Smooth muscle cell (in vitro differentiated cells): ENCODE measurements around the gene CSF2. TPM values are rescaled to one million over a fixed set of nuclear protein-coding genes. Genes with fewer than 3 reads are reported as not detected.
A peak's percentile ranks its signal among the peaks of the same experiment; 100 is the strongest.

Source experiments
- DNase-seq: peaks from one replicate; lab custom pipeline; 2025; ENCODE audit not compliant: unreplicated experiment; lab: John Stamatoyannopoulos, UW
- H2AFZ ChIP-seq: fragments of 200-600 bp; sonication (generic); 2 replicates; pipeline ENCODE4 v1.6.0; 2016; ENCODE audit warnings: antibody characterized with exemption, low read depth, mild to moderate bottlenecking
- H3F3A ChIP-seq: fragments of 200-600 bp; sonication (generic); 2 replicates; pipeline ENCODE4 v1.6.0; 2017; ENCODE audit warnings: antibody characterized with exemption, low read depth
- H3K27ac ChIP-seq: fragments of 200-600 bp; sonication (generic); 2 replicates; pipeline ENCODE4 v1.5.1; 2016; ENCODE audit warnings: low read depth, mild to moderate bottlenecking
- H3K27me3 ChIP-seq: fragments of 200-600 bp; sonication (generic); 2 replicates; pipeline ENCODE4 v1.6.1; 2016; ENCODE audit warnings: low read depth, mild to moderate bottlenecking
- H3K36me3 ChIP-seq: fragments of 200-600 bp; sonication (generic); 2 replicates; pipeline ENCODE4 v1.5.1; 2016; ENCODE audit warnings: low read depth
- H3K4me1 ChIP-seq: fragments of 200-600 bp; sonication (generic); 2 replicates; pipeline ENCODE4 v1.5.1; 2016; ENCODE audit warnings: low read depth
- H3K4me2 ChIP-seq: fragments of 200-600 bp; sonication (generic); 2 replicates; pipeline ENCODE4 v1.6.0; 2016; ENCODE audit warnings: mild to moderate bottlenecking
- H3K4me3 ChIP-seq: fragments of 200-600 bp; sonication (generic); 2 replicates; pipeline ENCODE4 v1.5.1; 2016; ENCODE audit warnings: mild to moderate bottlenecking
- H3K79me2 ChIP-seq: fragments of 200-600 bp; sonication (generic); 2 replicates; pipeline ENCODE4 v1.6.0; 2016; ENCODE audit warnings: low read depth, mild to moderate bottlenecking
- H3K9ac ChIP-seq: fragments of 200-600 bp; sonication (generic); 2 replicates; pipeline ENCODE4 v1.6.0; 2016; ENCODE audit warnings: low read depth
- H3K9me3 ChIP-seq: fragments of 200-600 bp; sonication (generic); replicated peaks from 2 replicates; pipeline ENCODE4 v1.5.1; 2016; ENCODE audit warnings: low read depth
- H4K20me1 ChIP-seq: fragments of 200-600 bp; sonication (generic); 2 replicates; pipeline ENCODE4 v1.6.0; 2016; ENCODE audit warnings: low read depth
- CTCF ChIP-seq: fragments of 200-600 bp; sonication (generic); IDR thresholded peaks from 2 replicates; pipeline ENCODE4 v1.5.1; 2017; ENCODE audit warnings: borderline replicate concordance, mild to moderate bottlenecking, antibody characterized with exemption; ENCODE audit not compliant: insufficient read depth, poor library complexity, severe bottlenecking
- WGBS: methylation state at CpG from one replicate; pipeline ENCODE4 v1.1.7; 2016; ENCODE audit warnings: low lambda C conversion rate; 5-methylcytosine and 5-hydroxymethylcytosine counted together
- polyA plus RNA-seq: library from polyadenylated mRNA; unstranded; fragments of >200 nt; fragmentation: Nextera tagmentation; extraction: Ambion mirVana; gene quantifications from 2 replicates; pipeline ENCODE4 v1.2.1, GENCODE V29; 2016
- total RNA-seq: library from RNA; depleted of rRNA; stranded (reverse); fragments of >200 nt; gene quantifications from 2 replicates; pipeline ENCODE4 v1.2.3, GENCODE V29; 2014

CSF2 gene
- total and polyA plus RNA-seq, 2 experiments from 2014 or later, result not detected

DNA sequence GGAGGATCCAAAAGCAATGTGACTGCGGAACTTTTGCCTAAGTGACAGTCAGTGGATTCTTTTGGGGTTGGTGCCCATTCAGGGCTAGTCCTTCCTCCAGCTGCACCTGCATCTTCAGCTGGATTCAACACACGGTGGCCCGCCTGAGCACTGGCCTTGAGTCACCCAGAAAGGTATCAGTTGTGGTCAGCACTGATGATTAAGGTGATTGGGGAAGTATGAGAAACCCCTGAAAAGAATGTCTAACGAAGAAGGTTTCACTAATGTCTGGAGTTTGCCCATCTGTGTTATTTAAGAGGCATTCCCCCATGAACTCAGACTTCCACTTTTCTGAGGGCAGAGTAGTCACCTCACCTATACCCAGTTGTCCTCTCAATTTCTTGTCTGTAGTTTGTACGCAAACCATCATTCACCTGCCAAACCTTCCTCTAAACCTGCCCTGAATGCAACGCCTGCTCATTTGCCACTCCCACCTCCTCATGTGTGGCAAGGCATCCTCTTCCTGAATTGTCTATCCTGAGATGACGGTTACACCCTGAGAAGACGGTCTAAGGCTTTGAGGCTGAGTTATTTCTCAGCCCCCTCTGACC lies 27.2 kb downstream of the CSF2 start:
- no peak for DNase-seq
- no peaks in the 10 kb centered on the region for H3K9me3 ChIP-seq
- H3K4me1 ChIP-seq, result peaks cover 4% of the 10 kb centered on the region
- no peak overlapping the region for H3K27ac ChIP-seq
- H3K36me3 ChIP-seq, result no peaks in the 10 kb centered on the region
- no peak overlapping the region for H3K9ac ChIP-seq
- H3K4me3 ChIP-seq, result no peak overlapping the region
- H2AFZ ChIP-seq, result no peak overlapping the region
- H3K27me3 ChIP-seq, result no peaks in the 10 kb centered on the region
- TF ChIP-seq CTCF, result no peak
- 88% methylated on average over 8 of the region's 8 CpGs for WGBS
- H3F3A ChIP-seq, result peaks cover 3% of the 10 kb centered on the region
- H3K79me2 ChIP-seq, result no peaks in the 10 kb centered on the region
- no peak overlapping the region for H3K4me2 ChIP-seq
- H4K20me1 ChIP-seq, result no peaks in the 10 kb centered on the region

- Histone ChIP-seq H3K36me3 (no peaks in the 10 kb centered on the region), H3K27me3 (no peaks in the 10 kb centered on the region), H3K79me2 (no peaks in the 10 kb centered on the region), H3K4me3 (no peak overlapping the region), H2AFZ (no peak overlapping the region), H3K4me2 (no peak overlapping the region), H3K4me1 (peaks cover 4% of the 10 kb centered on the region), H3K27ac (no peak overlapping the region), H4K20me1 (no peaks in the 10 kb centered on the region), H3K9ac (no peak overlapping the region), H3K9me3 (no peaks in the 10 kb centered on the region), H3F3A (peaks cover 3% of the 10 kb centered on the region)
- DNase-seq, result no peak
- 92% methylated on average over 6 of the region's 6 CpGs for WGBS
- TF ChIP-seq CTCF, result no peak
Observed at GRCh38 chr5:132101385-132101880, 27.8 kb downstream of the CSF2 start.

- Histone ChIP-seq H3K27ac (peak overlapping the region; percentile 83), H3K9ac (no peak overlapping the region), H2AFZ (no peak overlapping the region), H3K36me3 (no peaks in the 10 kb centered on the region), H4K20me1 (no peaks in the 10 kb centered on the region), H3K4me3 (no peak overlapping the region), H3F3A (peaks cover 3% of the 10 kb centered on the region), H3K79me2 (no peaks in the 10 kb centered on the region), H3K9me3 (no peaks in the 10 kb centered on the region), H3K27me3 (no peaks in the 10 kb centered on the region), H3K4me2 (no peak overlapping the region), H3K4me1 (peaks cover 4% of the 10 kb centered on the region)
- WGBS, result 96% methylated on average over 5 of the region's 5 CpGs
- no peak for DNase-seq
- TF ChIP-seq CTCF, result no peak
Observed at GRCh38 chr5:132102101-132102701, 28.6 kb downstream of the CSF2 start.

DNA sequence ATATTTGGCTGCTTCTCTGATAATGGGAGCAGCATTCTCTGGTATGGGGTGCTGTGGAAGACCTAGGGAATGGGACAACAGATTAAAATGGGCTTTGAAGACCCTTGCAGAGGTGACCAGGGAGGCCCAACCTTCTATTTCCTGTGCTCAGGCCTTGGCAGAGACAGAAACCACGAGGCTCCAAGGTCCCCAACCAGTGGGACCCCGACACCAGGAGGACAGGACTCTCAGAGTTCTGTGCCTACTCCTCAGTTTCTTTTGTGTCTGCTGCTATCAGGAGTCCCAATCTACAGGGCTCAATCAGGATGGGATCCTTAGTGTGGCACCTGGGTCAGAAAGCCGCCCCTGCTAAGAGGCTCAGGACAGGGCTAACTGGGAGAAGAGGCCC lies 29.3 kb downstream of the CSF2 start:
- no peak for TF ChIP-seq CTCF
- H3K4me2 ChIP-seq, result no peak overlapping the region
- H2AFZ ChIP-seq, result no peak overlapping the region

More for the DNA sequence above, 29.3 kb downstream of the CSF2 start:
- Histone ChIP-seq H3K36me3 (no peaks in the 10 kb centered on the region), H3K4me3 (no peak overlapping the region), H3K27ac (peak overlapping the region; percentile 83), H4K20me1 (no peaks in the 10 kb centered on the region), H3F3A (peaks cover 3% of the 10 kb centered on the region), H3K4me1 (peaks cover 4% of the 10 kb centered on the region), H3K79me2 (no peaks in the 10 kb centered on the region), H3K9ac (peak overlapping the region; percentile 33), H3K9me3 (no peaks in the 10 kb centered on the region), H3K27me3 (no peaks in the 10 kb centered on the region)
- WGBS, result 75% methylated on average over 3 of the region's 3 CpGs
- DNase-seq, result no peak
